HEK293 (cell line): ENCODE results near the gene SKAP1.
A peak's percentile ranks its signal among the peaks of the same experiment; 100 is the strongest.

Source experiments
- CTCF ChIA-PET: fragments of 350-600 bp; formaldehyde crosslinking; extraction: SDS; loops from one replicate; lab custom pipeline; 2021; ENCODE audit warnings: antibody characterized with exemption; lab: Yijun Ruan, JAX
- POLR2A ChIA-PET: fragments of 300-600 bp; formaldehyde crosslinking; extraction: SDS; loops from one replicate; lab custom pipeline; 2020; ENCODE audit warnings: antibody characterized with exemption, inconsistent platforms; lab: Yijun Ruan, JAX
- H3K27ac ChIP-seq: fragments of 200-500 bp; sonication (Bioruptor generic); 2 replicates; pipeline ENCODE4 v1.5.1; 2014; ENCODE audit warnings: low read depth, low read length, control low read depth, inconsistent platforms; ENCODE audit errors: extremely low read depth
- H3K36me3 ChIP-seq, 2 experiments: fragments of 200-500 bp in 1 of 2; sonication (Bioruptor generic) in 1 of 2; 1 replicate in 1 of 2; 2 replicates in 1 of 2; pipeline ENCODE4 v1.5.1; 2014 to 2017; ENCODE audit warnings: inconsistent platforms in 2 of 2, low read length in 2 of 2; ENCODE audit not compliant: control insufficient read depth in 2 of 2, insufficient read depth in 1 of 2
- H3K4me1 ChIP-seq: fragments of 200-500 bp; sonication (Bioruptor generic); 2 replicates; pipeline ENCODE4 v1.5.1; 2014; ENCODE audit warnings: mild to moderate bottlenecking, low read length, inconsistent platforms; ENCODE audit not compliant: control insufficient read depth, insufficient read depth
- H3K4me3 ChIP-seq: 2 replicates; pipeline ENCODE4 v1.5.1; 2011; ENCODE audit warnings: low read depth, mild to moderate bottlenecking, control low read depth, low read length, moderate library complexity
- H3K9me3 ChIP-seq: fragments of 200-500 bp; sonication (Bioruptor generic); 2 replicates; pipeline ENCODE4 v1.5.1; 2014; ENCODE audit warnings: low read depth, low read length, inconsistent platforms; ENCODE audit not compliant: control insufficient read depth, insufficient read depth
- ELK4 ChIP-seq: IDR thresholded peaks from 2 replicates; pipeline ENCODE4 v1.6.1; 2011; ENCODE audit warnings: mild to moderate bottlenecking, low read depth, low read length, borderline replicate concordance
- GLIS1 ChIP-seq: fragments of 450-650 bp; formaldehyde crosslinking; IDR thresholded peaks from 2 replicates; pipeline ENCODE4 v1.5.1; 2016; ENCODE audit warnings: missing biosample characterization, missing genetic modification characterization
- KLF1 ChIP-seq: fragments of 450-650 bp; formaldehyde crosslinking; IDR thresholded peaks from 2 replicates; pipeline ENCODE4 v1.5.1; 2016; ENCODE audit warnings: missing biosample characterization, missing genetic modification characterization
- KLF10 ChIP-seq: fragments of 450-650 bp; IDR thresholded peaks from 2 replicates; pipeline ENCODE4 v1.5.1; 2018; ENCODE audit warnings: missing biosample characterization, mild to moderate bottlenecking, missing genetic modification characterization
- PRDM1 ChIP-seq: fragments of 450-650 bp; formaldehyde crosslinking; IDR thresholded peaks from 2 replicates; pipeline ENCODE4; 2016; ENCODE audit warnings: missing biosample characterization, missing genetic modification characterization
- SCRT2 ChIP-seq: fragments of 450-650 bp; formaldehyde crosslinking; IDR thresholded peaks from 2 replicates; pipeline ENCODE4 v1.5.1; 2016; ENCODE audit warnings: missing biosample characterization, missing genetic modification characterization
- SETDB1 ChIP-seq: IDR thresholded peaks from one replicate; pipeline ENCODE4 v1.6.1; 2017; ENCODE audit warnings: mild to moderate bottlenecking, low read length, moderate library complexity, mixed read lengths; ENCODE audit not compliant: insufficient read length
- WT1 ChIP-seq: fragments of 450-650 bp; formaldehyde crosslinking; IDR thresholded peaks from 2 replicates; pipeline ENCODE4 v1.5.1; 2016; ENCODE audit warnings: missing biosample characterization, missing genetic modification characterization
- ZBTB1 ChIP-seq: fragments of 450-650 bp; formaldehyde crosslinking; IDR thresholded peaks from 2 replicates; pipeline ENCODE4 v1.5.1; 2016; ENCODE audit warnings: missing biosample characterization, missing genetic modification characterization
- ZBTB17 ChIP-seq: fragments of 450-650 bp; formaldehyde crosslinking; IDR thresholded peaks from 2 replicates; pipeline ENCODE4 v1.5.1; 2016; ENCODE audit warnings: missing biosample characterization, missing genetic modification characterization
- ZBTB26 ChIP-seq: fragments of 450-650 bp; formaldehyde crosslinking; optimal IDR thresholded peaks from 2 replicates; pipeline ENCODE3; 2016; ENCODE audit warnings: missing biosample characterization, mild to moderate bottlenecking, missing genetic modification characterization
- ZNF146 ChIP-seq: fragments of 450-650 bp; formaldehyde crosslinking; IDR thresholded peaks from 2 replicates; pipeline ENCODE4 v1.5.1; 2016; ENCODE audit warnings: missing biosample characterization, missing genetic modification characterization
- ZNF184 ChIP-seq: fragments of 450-650 bp; IDR thresholded peaks from 2 replicates; pipeline ENCODE4 v1.5.1; 2018; ENCODE audit warnings: missing biosample characterization, mild to moderate bottlenecking, missing genetic modification characterization
- ZNF202 ChIP-seq: fragments of 450-650 bp; formaldehyde crosslinking; IDR thresholded peaks from 2 replicates; pipeline ENCODE4 v1.5.1; 2016; ENCODE audit warnings: missing biosample characterization, missing genetic modification characterization, borderline replicate concordance
- ZNF280D ChIP-seq: fragments of 450-650 bp; formaldehyde crosslinking; IDR thresholded peaks from 2 replicates; pipeline ENCODE4 v1.5.1; 2016; ENCODE audit warnings: missing biosample characterization, missing genetic modification characterization
- ZNF335 ChIP-seq: fragments of 450-650 bp; formaldehyde crosslinking; conservative IDR thresholded peaks from 2 replicates; pipeline ENCODE4 v1.5.1; 2016; ENCODE audit warnings: missing biosample characterization, missing genetic modification characterization
- ZNF391 ChIP-seq: fragments of 450-650 bp; formaldehyde crosslinking; IDR thresholded peaks from 2 replicates; pipeline ENCODE4 v1.5.1; 2016; ENCODE audit warnings: low read depth, missing biosample characterization, missing genetic modification characterization, borderline replicate concordance
- ZNF416 ChIP-seq: fragments of 450-650 bp; formaldehyde crosslinking; IDR thresholded peaks from 2 replicates; pipeline ENCODE4 v1.5.1; 2016; ENCODE audit warnings: missing biosample characterization, missing genetic modification characterization
- ZNF433 ChIP-seq: fragments of 450-650 bp; formaldehyde crosslinking; IDR thresholded peaks from 2 replicates; pipeline ENCODE4 v1.5.1; 2016; ENCODE audit warnings: missing biosample characterization, missing genetic modification characterization, low read depth
- ZNF560 ChIP-seq: fragments of 450-650 bp; formaldehyde crosslinking; IDR thresholded peaks from 2 replicates; pipeline ENCODE4 v1.5.1; 2017; ENCODE audit warnings: missing biosample characterization, missing genetic modification characterization, borderline replicate concordance
- ZNF596 ChIP-seq: fragments of 450-650 bp; IDR thresholded peaks from 2 replicates; pipeline ENCODE4 v1.5.0; 2018; ENCODE audit warnings: missing biosample characterization, mild to moderate bottlenecking, missing genetic modification characterization, moderate library complexity
- ZNF626 ChIP-seq: fragments of 450-650 bp; sonication (Bioruptor Pico); formaldehyde crosslinking; IDR thresholded peaks from 2 replicates; pipeline ENCODE4 v1.5.1; 2018; ENCODE audit warnings: missing biosample characterization, missing genetic modification characterization, inconsistent platforms
- ZNF654 ChIP-seq: fragments of 450-650 bp; formaldehyde crosslinking; IDR thresholded peaks from 2 replicates; pipeline ENCODE4 v1.5.1; 2016; ENCODE audit warnings: low read depth, missing biosample characterization, missing genetic modification characterization
- ZSCAN30 ChIP-seq: fragments of 450-650 bp; IDR thresholded peaks from 2 replicates; pipeline ENCODE4 v1.5.1; 2018; ENCODE audit warnings: missing biosample characterization, mild to moderate bottlenecking, missing genetic modification characterization, moderate library complexity
- TF ChIP-seq, protein P1 (sequence below): fragments of 450-650 bp; formaldehyde crosslinking; IDR thresholded peaks from 2 replicates; pipeline ENCODE4 v1.5.1; 2017; ENCODE audit warnings: missing biosample characterization, missing genetic modification characterization
- TF ChIP-seq, protein P2 (sequence below): fragments of 450-650 bp; formaldehyde crosslinking; IDR thresholded peaks from 2 replicates; pipeline ENCODE4 v1.5.1; 2016; ENCODE audit warnings: missing biosample characterization, missing genetic modification characterization, low read depth

The SKAP1 gene

DNA sequence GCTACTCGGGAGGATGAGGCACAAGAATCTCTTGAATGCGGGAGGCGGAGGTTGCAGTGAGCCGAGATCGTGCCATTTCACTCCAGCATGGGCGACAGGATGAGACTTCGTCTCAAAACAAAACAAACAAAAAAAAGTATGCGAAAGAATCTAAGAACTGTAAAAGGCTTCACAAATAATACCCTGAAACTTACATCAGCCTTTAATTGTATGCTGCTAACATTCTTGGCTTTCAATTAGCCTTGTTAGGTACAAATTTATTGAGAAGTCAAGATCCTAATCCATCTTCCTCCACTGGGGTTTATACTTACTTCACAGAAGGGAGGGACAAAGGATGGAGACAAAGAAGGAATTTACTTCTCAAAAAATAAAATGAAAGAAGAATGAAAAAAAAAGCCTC is 239.1 kb downstream of the SKAP1 start (continued):
- TF ChIP-seq ZBTB26 (tag by site-specific recombination) (no peak), SETDB1 (no peak), ZNF146 (tag by site-specific recombination) (no peak), ZNF596 (tag by site-specific recombination) (no peak), KLF1 (tag by site-specific recombination) (no peak)

DNA sequence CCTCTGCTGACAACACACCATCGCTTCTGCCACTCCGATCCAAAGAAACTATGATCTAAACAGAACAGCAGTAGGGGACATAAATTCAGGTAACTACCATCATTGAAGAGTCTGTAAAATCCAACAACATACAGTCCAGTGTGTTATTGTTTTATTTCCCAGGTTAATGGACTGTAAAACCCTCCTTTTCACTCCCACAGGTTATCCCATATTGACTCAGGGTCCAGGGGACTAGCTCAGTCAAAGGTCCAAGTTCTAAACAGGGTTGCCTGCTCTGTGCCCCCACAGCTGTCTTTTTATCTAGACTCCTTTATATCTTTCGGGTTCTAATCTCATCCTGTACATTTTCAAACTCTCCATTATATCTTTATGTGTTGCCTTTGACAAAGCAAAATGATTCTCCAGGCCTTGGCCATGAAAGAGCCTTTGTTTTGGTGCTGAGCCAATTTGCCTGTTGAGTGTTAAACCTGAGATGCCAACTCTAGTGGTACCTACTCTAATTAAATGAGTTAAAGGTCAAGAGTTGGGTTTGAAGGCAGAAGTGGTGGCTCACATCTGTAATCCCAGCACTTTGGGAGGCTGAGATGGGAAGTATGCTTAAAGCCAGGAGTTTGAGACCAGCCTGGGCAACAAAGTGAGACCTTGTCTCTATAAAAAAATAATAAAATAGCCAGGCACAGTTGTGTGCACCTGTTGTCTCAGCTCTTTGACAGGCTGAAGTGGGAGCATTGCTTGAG is 242.0 kb downstream of the SKAP1 start:
- CTCF ChIA-PET, result interaction anchor here (0.7 to 1.0 kb wide), 3 partner anchors 39 to 75 kb away, joined by 3 read pairs; no protein-coding TSS in a partner anchor
- H3K27ac ChIP-seq, result peak overlapping the region; percentile 25; the same call in 1 of the 2 replicates
- H3K4me3 ChIP-seq, result no peak overlapping the region
- POLR2A ChIA-PET, result no interaction called here
- no peaks in the 10 kb centered on the region for H3K36me3 ChIP-seq
- no peaks in the 10 kb centered on the region for H3K9me3 ChIP-seq
- H3K4me1 ChIP-seq, result peaks cover 18% of the 10 kb centered on the region
- 0 out of 2 replicates have a peak, but pooled peaks have one; percentile 22 for TF ChIP-seq ZNF335 (tag by site-specific recombination)
- no peak for TF ChIP-seq ZBTB17 (tag by site-specific recombination)
- peak; percentile 92 for TF ChIP-seq SCRT2
- TF ChIP-seq WT1 (tag by site-specific recombination), result peak; percentile 72
- TF ChIP-seq ZNF202 (tag by site-specific recombination), result no peak
- no peak for TF ChIP-seq ZBTB1 (tag by site-specific recombination)
- peak; percentile 17; the same call in 1 of the 2 replicates for TF ChIP-seq GLIS1 (tag by site-specific recombination)
- TF ChIP-seq, protein P1, sequence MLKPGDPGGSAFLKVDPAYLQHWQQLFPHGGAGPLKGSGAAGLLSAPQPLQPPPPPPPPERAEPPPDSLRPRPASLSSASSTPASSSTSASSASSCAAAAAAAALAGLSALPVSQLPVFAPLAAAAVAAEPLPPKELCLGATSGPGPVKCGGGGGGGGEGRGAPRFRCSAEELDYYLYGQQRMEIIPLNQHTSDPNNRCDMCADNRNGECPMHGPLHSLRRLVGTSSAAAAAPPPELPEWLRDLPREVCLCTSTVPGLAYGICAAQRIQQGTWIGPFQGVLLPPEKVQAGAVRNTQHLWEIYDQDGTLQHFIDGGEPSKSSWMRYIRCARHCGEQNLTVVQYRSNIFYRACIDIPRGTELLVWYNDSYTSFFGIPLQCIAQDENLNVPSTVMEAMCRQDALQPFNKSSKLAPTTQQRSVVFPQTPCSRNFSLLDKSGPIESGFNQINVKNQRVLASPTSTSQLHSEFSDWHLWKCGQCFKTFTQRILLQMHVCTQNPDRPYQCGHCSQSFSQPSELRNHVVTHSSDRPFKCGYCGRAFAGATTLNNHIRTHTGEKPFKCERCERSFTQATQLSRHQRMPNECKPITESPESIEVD (tag by site-specific recombination), result peak; percentile 32
- TF ChIP-seq ZNF560, result no peak
- TF ChIP-seq ZNF416 (tag by site-specific recombination), result no peak
- no peak for TF ChIP-seq ZNF280D (tag by site-specific recombination)
- TF ChIP-seq, protein P2, sequence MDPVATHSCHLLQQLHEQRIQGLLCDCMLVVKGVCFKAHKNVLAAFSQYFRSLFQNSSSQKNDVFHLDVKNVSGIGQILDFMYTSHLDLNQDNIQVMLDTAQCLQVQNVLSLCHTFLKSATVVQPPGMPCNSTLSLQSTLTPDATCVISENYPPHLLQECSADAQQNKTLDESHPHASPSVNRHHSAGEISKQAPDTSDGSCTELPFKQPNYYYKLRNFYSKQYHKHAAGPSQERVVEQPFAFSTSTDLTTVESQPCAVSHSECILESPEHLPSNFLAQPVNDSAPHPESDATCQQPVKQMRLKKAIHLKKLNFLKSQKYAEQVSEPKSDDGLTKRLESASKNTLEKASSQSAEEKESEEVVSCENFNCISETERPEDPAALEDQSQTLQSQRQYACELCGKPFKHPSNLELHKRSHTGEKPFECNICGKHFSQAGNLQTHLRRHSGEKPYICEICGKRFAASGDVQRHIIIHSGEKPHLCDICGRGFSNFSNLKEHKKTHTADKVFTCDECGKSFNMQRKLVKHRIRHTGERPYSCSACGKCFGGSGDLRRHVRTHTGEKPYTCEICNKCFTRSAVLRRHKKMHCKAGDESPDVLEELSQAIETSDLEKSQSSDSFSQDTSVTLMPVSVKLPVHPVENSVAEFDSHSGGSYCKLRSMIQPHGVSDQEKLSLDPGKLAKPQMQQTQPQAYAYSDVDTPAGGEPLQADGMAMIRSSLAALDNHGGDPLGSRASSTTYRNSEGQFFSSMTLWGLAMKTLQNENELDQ (tag by site-specific recombination), result no peak
- no peak for TF ChIP-seq ZNF391 (tag by site-specific recombination)
- TF ChIP-seq ZNF626 (tag by site-specific recombination), result no peak
- TF ChIP-seq ELK4, result no peak
- no peak for TF ChIP-seq ZNF654 (tag by site-specific recombination)
- no peak for TF ChIP-seq PRDM1 (tag by site-specific recombination)
- no peak for TF ChIP-seq ZSCAN30 (tag by site-specific recombination)
- no peak for TF ChIP-seq ZNF433 (tag by site-specific recombination)
- no peak for TF ChIP-seq KLF10
- TF ChIP-seq ZNF184 (tag by site-specific recombination), result no peak
